HepG2 (cell line): ENCODE measurements around the gene EIF2B1. TPM values are rescaled to one million over a fixed set of nuclear protein-coding genes. Genes with fewer than 3 reads are reported as not detected.
A peak's percentile ranks its signal among the peaks of the same experiment; 100 is the strongest.

Experiments
- ATF4 ChIP-seq, 2 experiments: fragments of 450-650 bp in 1 of 2; sonication (generic) in 1 of 2; formaldehyde crosslinking; IDR thresholded peaks; 2 replicates each; pipeline versions ENCODE4 v1.5.0 to v1.8.0; 2020 to 2022; ENCODE audit warnings: mild to moderate bottlenecking in 1 of 2, missing genetic modification reagents in 1 of 2
- CBX1 ChIP-seq: IDR thresholded peaks from one replicate; pipeline ENCODE4 v1.6.1; 2016; ENCODE audit warnings: antibody characterized with exemption, low read depth
- CEBPG ChIP-seq: IDR thresholded peaks from 2 replicates; pipeline ENCODE4 v1.6.1; 2016
- JDP2 ChIP-seq: sonication (generic); formaldehyde crosslinking; IDR thresholded peaks from 2 replicates; pipeline ENCODE4 v1.8.1; 2022; ENCODE audit warnings: missing genetic modification reagents, borderline replicate concordance
- KIAA2018 ChIP-seq: sonication (generic); formaldehyde crosslinking; IDR thresholded peaks from 2 replicates; pipeline ENCODE4 v1.5.0; 2020; ENCODE audit warnings: mild to moderate bottlenecking, missing genetic modification reagents, borderline replicate concordance
- NCOR1 ChIP-seq: fragments of 200-600 bp; sonication (generic); IDR thresholded peaks from 2 replicates; pipeline ENCODE4 v1.7.0; 2017; ENCODE audit warnings: antibody characterized with exemption, low read length, borderline replicate concordance
- NFAT5 ChIP-seq: sonication (generic); formaldehyde crosslinking; IDR thresholded peaks from 2 replicates; pipeline ENCODE4 v1.4.0; 2020; ENCODE audit warnings: missing genetic modification reagents
- NFATC3 ChIP-seq: sonication (generic); formaldehyde crosslinking; IDR thresholded peaks from 2 replicates; pipeline ENCODE4 v1.5.1; 2020; ENCODE audit warnings: mild to moderate bottlenecking, missing genetic modification reagents
- PCBP1 ChIP-seq: fragments of 200-400 bp; formaldehyde crosslinking; IDR thresholded peaks from 2 replicates; pipeline ENCODE4 v1.6.1; 2017; ENCODE audit warnings: mild to moderate bottlenecking, low read depth, low read length, borderline replicate concordance
- SMAD3 ChIP-seq: sonication (generic); formaldehyde crosslinking; IDR thresholded peaks from 2 replicates; pipeline ENCODE4 v1.4.0; 2020; ENCODE audit warnings: missing genetic modification reagents
- ZEB1 ChIP-seq: IDR thresholded peaks from 2 replicates; pipeline ENCODE4 v1.6.1; 2012; ENCODE audit warnings: mild to moderate bottlenecking, low read depth, inconsistent platforms; ENCODE audit not compliant: insufficient replicate concordance
- ZNF292 ChIP-seq: sonication (generic); formaldehyde crosslinking; IDR thresholded peaks from 2 replicates; pipeline ENCODE4 v1.8.1; 2022; ENCODE audit warnings: mild to moderate bottlenecking, low read depth, missing genetic modification reagents, borderline replicate concordance
- ZNF776 ChIP-seq: sonication (generic); formaldehyde crosslinking; IDR thresholded peaks from 2 replicates; pipeline ENCODE4 v1.4.0; 2020; ENCODE audit warnings: mild to moderate bottlenecking, missing genetic modification reagents
- ZNF839 ChIP-seq: sonication (generic); formaldehyde crosslinking; IDR thresholded peaks from 2 replicates; pipeline ENCODE4 v1.4.0; 2020; ENCODE audit warnings: missing genetic modification reagents, mild to moderate bottlenecking, borderline replicate concordance
- polyA plus RNA-seq, 8 experiments: library from polyadenylated mRNA; depleted of rRNA in 3 of 8; stranded (reverse) in 7 of 8; unstranded in 1 of 8; fragments of >200 nt; fragmentation: Illumina TruSeq in 4 of 8; extraction: Trizol in 4 of 8; gene quantifications; 2 replicates each; pipeline versions ENCODE4 v1.2.1 to v1.2.3, GENCODE V29; 2011 to 2016; ENCODE audit warnings: low read depth in 4 of 8, missing spikeins in 1 of 8, mixed read lengths in 1 of 8; ENCODE audit not compliant: insufficient read depth in 1 of 8
- total RNA-seq, 5 experiments: library from RNA; depleted of rRNA; stranded (reverse); fragments of >200 nt; fragmentation: Illumina TruSeq; extraction: Trizol; gene quantifications; 2 replicates each; pipeline ENCODE4 v1.2.3, GENCODE V29; 2016; ENCODE audit warnings: low read depth in 1 of 5

EIF2B1 gene
- total and polyA plus RNA-seq, 2 of the 13 experiments (the other 11 are each of a cell fraction or from before 2014, with no cell fraction given): 18.7 to 37.4 TPM

GRCh38 chr12:123601602-123602489, 31.6 kb downstream of the EIF2B1 start, which contains the start of gene DDX55 (continued):
- no peak for TF ChIP-seq KIAA2018 (CRISPR knock-in tag)
- TF ChIP-seq NFAT5: peak; percentile 50; the same call in 1 of the 2 replicates
- TF ChIP-seq NFATC3 (CRISPR knock-in tag): peak; percentile 96
- no peak for TF ChIP-seq ZEB1
- TF ChIP-seq CBX1: peak; percentile 89
- no peak for TF ChIP-seq ZNF292
- peak; percentile 98 for TF ChIP-seq ZNF776 (CRISPR knock-in tag)
- TF ChIP-seq ZNF839 (CRISPR knock-in tag): peak; percentile 83; the same call in 1 of the 2 replicates
- peak in 1 of 2 experiments; percentile 79; a peak in 2 of 4 replicates for TF ChIP-seq ATF4 (CRISPR knock-in tag; IDR thresholded peaks at IDR 0.05)
- peak; percentile 88; the same call in 1 of the 2 replicates for TF ChIP-seq PCBP1
- no peak for TF ChIP-seq JDP2 (CRISPR knock-in tag)
- TF ChIP-seq SMAD3 (CRISPR knock-in tag): peak; percentile 97
- no peak for TF ChIP-seq NCOR1
- peak; percentile 43; the same call in 1 of the 2 replicates for TF ChIP-seq CEBPG (CRISPR knock-in tag)
